Measurements from ENCODE around the gene ANLN. TPM values are rescaled to one million over a fixed set of nuclear protein-coding genes. Genes with fewer than 3 reads are reported as not detected.

ANLN gene
- total and polyA plus RNA-seq, 4 donors, result 0.17 to 27.0 (median 1.3) TPM

GRCh38 chr7:36348771-36349170 lies 40.9 kb upstream of the ANLN start:
- Histone ChIP-seq H3K36me3 (ENCODE audit: control insufficient read depth in 4 of 4, insufficient read depth in 3 of 4, low read depth in 1 of 4, low read length in 3 of 4) (no peaks in the 10 kb centered on the region), H3K27ac (ENCODE audit: low read depth in 1 of 2, low read length in 2 of 2) (no peak overlapping the region), H3K4me3 (ENCODE audit: low read depth in 1 of 3, low read length in 3 of 3) (no peak overlapping the region), H3K9ac (ENCODE audit: low read depth in 1 of 2, low read length in 2 of 2) (no peak overlapping the region), H3K27me3 (ENCODE audit: control insufficient read depth in 4 of 4, insufficient read depth in 4 of 4, low read length in 3 of 4) (no peaks in the 10 kb centered on the region), H3K9me3 (ENCODE audit: control insufficient read depth in 4 of 4, low read length in 3 of 4) (no peaks in the 10 kb centered on the region), H3K4me1 (ENCODE audit: control insufficient read depth in 4 of 4, insufficient read depth in 4 of 4, low read length in 3 of 4) (no peaks in the 10 kb centered on the region)
- WGBS, result 97% methylated on average over 3 of the region's 3 CpGs
- TF ChIP-seq NR2F2 (IDR thresholded peaks at IDR 0.05), result no peak
- TF ChIP-seq RXRA (IDR thresholded peaks at IDR 0.05), result no peak
- TF ChIP-seq FOXA1 (IDR thresholded peaks at IDR 0.05), result no peak
- TF ChIP-seq ATF3 (IDR thresholded peaks at IDR 0.05), result no peak
- TF ChIP-seq REST (IDR thresholded peaks at IDR 0.05), result no peak
- TF ChIP-seq EGR1 (IDR thresholded peaks at IDR 0.05; ENCODE audit: low read depth in 2 of 2), result no peak
- no peak for TF ChIP-seq SP1 (IDR thresholded peaks at IDR 0.05)
- TF ChIP-seq TAF1 (conservative IDR thresholded peaks at IDR 0.05), result no peak
- no peak for TF ChIP-seq MAX (IDR thresholded peaks at IDR 0.05)
- TF ChIP-seq FOXA2 (IDR thresholded peaks at IDR 0.05), result no peak
- TF ChIP-seq CTCF (IDR thresholded peaks at IDR 0.05; ENCODE audit: low read depth, low read length, missing input control), result no peak
- TF ChIP-seq HNF4A (conservative IDR thresholded peaks at IDR 0.05), result no peak
- no peak for TF ChIP-seq JUND (IDR thresholded peaks at IDR 0.05)
- TF ChIP-seq ZBTB33 (IDR thresholded peaks at IDR 0.05), result no peak
- TF ChIP-seq HNF4G (IDR thresholded peaks at IDR 0.05), result no peak
- no peak for TF ChIP-seq GABPA (IDR thresholded peaks at IDR 0.05 in 1 of 2, conservative IDR thresholded peaks at IDR 0.05 in 1 of 2)
- no peak for TF ChIP-seq RAD21 (IDR thresholded peaks at IDR 0.05)
- TF ChIP-seq YY1 (IDR thresholded peaks at IDR 0.05), result no peak
- DNase-seq (ENCODE audit: low spot score), result no peak

Data from liver (tissue), 9 donors.